Caco-2 (cell line): Measurements from ENCODE around the gene CHPF2. TPM values are rescaled to one million over a fixed set of nuclear protein-coding genes. Genes with fewer than 3 reads are reported as not detected.

Experiments used
- BruUV-seq: library from RNA; stranded (reverse); fragments of 400-500 nt; replicated peaks from 2 replicates; lab custom pipeline; 2021; lab: Mats Ljungman, UMichigan
- CTCF ChIA-PET: fragments of 300-600 bp; sonication (Branson Sonifier 250); formaldehyde crosslinking; loops from one replicate; lab custom pipeline; 2022; ENCODE audit warnings: antibody characterized with exemption; lab: Charles Lee
- POLR2A ChIA-PET: fragments of 300-600 bp; sonication (Branson Sonifier 250); formaldehyde crosslinking; loops from one replicate; lab custom pipeline; 2022; ENCODE audit warnings: antibody characterized with exemption; lab: Charles Lee
- DNase-seq, 2 experiments: peaks; one replicate each; pipeline versions ENCODE4 v3.0.0 to v3.0.0-alpha.2; 2020 to 2022
- H3K27me3 ChIP-seq: replicated peaks from 2 replicates; pipeline ENCODE4 v1.6.0; 2011; ENCODE audit warnings: low read length; ENCODE audit not compliant: control insufficient read depth, insufficient read depth
- H3K36me3 ChIP-seq: 2 replicates; pipeline ENCODE4 v1.5.1; 2011; ENCODE audit warnings: low read length; ENCODE audit not compliant: control insufficient read depth, insufficient read depth
- H3K4me1 ChIP-seq: fragments of 250-450 bp; sonication (Bioruptor Pico); 2 replicates; pipeline ENCODE4 v1.5.1; 2020; ENCODE audit warnings: mild to moderate bottlenecking
- H3K4me3 ChIP-seq: 2 replicates; pipeline ENCODE4 v1.5.1; 2011; ENCODE audit warnings: low read depth, mild to moderate bottlenecking, control low read depth, low read length
- H3K9me3 ChIP-seq: fragments of 250-450 bp; sonication (Bioruptor Pico); 2 replicates; pipeline ENCODE4 v1.5.1; 2020; ENCODE audit warnings: mild to moderate bottlenecking, moderate library complexity
- H3K27ac Mint-ChIP-seq: one replicate; pipeline ENCODE4 v1.8.0; 2022; ENCODE audit warnings: mixed read lengths; ENCODE audit not compliant: unreplicated experiment
- H3K27me3 Mint-ChIP-seq: one replicate; pipeline ENCODE4 v1.8.0; 2022; ENCODE audit warnings: mixed read lengths; ENCODE audit not compliant: insufficient read depth, unreplicated experiment
- H3K36me3 Mint-ChIP-seq: one replicate; pipeline ENCODE4 v1.8.0; 2022; ENCODE audit warnings: mild to moderate bottlenecking, mixed read lengths; ENCODE audit not compliant: insufficient read depth, unreplicated experiment
- H3K4me1 Mint-ChIP-seq: one replicate; pipeline ENCODE4 v1.8.0; 2022; ENCODE audit warnings: low read depth, mixed read lengths; ENCODE audit not compliant: unreplicated experiment
- H3K4me3 Mint-ChIP-seq: one replicate; pipeline ENCODE4 v1.8.0; 2022; ENCODE audit warnings: mild to moderate bottlenecking, moderate library complexity, mixed read lengths; ENCODE audit not compliant: unreplicated experiment
- H3K9me3 Mint-ChIP-seq: one replicate; pipeline ENCODE4 v1.8.0; 2022; ENCODE audit warnings: mixed read lengths; ENCODE audit not compliant: unreplicated experiment
- intact Hi-C: fragments of 100-400 bp; cut with micrococcal nuclease; formaldehyde crosslinking; loops from one replicate; pipeline ENCODE4 v1.10.0; 2022; ENCODE audit not compliant: unreplicated experiment
- total RNA-seq: library from RNA; stranded (reverse); gene quantifications from 2 replicates; pipeline ENCODE4 v1.2.3, GENCODE V29; 2022
- TF ChIP-seq, protein P1 (sequence below), 2 experiments: fragments of 200-600 bp in 1 of 2; IDR thresholded peaks; 1 replicate in 1 of 2; 2 replicates in 1 of 2; pipeline versions ENCODE4 v1.5.1 to v1.8.0; 2011 to 2022; ENCODE audit warnings: antibody characterized with exemption in 1 of 2, control low read depth in 1 of 2, inconsistent platforms in 1 of 2, low read depth in 1 of 2, low read length in 1 of 2, mild to moderate bottlenecking in 1 of 2, moderate library complexity in 1 of 2; ENCODE audit not compliant: insufficient read depth in 1 of 2, severe bottlenecking in 1 of 2, unreplicated experiment in 1 of 2

CHPF2 gene
- total RNA-seq, 1 experiment from 2014 or later: 34.0 TPM

DNA sequence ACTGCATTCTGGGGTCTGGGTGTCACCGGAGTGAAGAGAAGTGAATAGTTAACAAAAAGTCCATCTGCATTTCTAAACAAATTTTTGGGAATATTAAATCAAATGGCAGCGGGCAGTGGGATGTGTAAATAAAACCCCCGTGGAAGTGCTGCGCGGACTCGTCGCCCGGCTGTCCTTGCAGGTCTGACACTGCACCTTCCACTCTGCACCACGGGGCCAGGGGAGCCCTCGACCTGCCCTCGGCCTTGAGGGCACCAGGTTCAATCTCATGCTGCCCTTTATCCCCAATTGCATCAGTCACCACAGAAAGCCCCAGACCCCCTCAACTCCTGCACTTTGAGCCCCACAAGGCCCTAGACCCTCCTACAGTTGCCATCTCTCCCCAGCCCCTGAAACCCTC is 22.6 kb downstream of the CHPF2 start:
- Histone ChIP-seq H3K36me3 (no peaks in the 10 kb centered on the region), H3K27me3 (peaks cover 2% of the 10 kb centered on the region), H3K4me1 (peaks cover 24% of the 10 kb centered on the region), H3K9me3 (no peaks in the 10 kb centered on the region), H3K4me3 (no peak overlapping the region)
- POLR2A ChIA-PET: no interaction called here
- no peak for DNase-seq
- Mint-ChIP-seq H3K9me3 (no peaks in the 10 kb centered on the region), H3K4me1 (peaks cover 19% of the 10 kb centered on the region), H3K4me3 (no peak overlapping the region), H3K27ac (no peak overlapping the region), H3K27me3 (peaks cover 32% of the 10 kb centered on the region), H3K36me3 (no peaks in the 10 kb centered on the region)
- TF ChIP-seq, protein P1, sequence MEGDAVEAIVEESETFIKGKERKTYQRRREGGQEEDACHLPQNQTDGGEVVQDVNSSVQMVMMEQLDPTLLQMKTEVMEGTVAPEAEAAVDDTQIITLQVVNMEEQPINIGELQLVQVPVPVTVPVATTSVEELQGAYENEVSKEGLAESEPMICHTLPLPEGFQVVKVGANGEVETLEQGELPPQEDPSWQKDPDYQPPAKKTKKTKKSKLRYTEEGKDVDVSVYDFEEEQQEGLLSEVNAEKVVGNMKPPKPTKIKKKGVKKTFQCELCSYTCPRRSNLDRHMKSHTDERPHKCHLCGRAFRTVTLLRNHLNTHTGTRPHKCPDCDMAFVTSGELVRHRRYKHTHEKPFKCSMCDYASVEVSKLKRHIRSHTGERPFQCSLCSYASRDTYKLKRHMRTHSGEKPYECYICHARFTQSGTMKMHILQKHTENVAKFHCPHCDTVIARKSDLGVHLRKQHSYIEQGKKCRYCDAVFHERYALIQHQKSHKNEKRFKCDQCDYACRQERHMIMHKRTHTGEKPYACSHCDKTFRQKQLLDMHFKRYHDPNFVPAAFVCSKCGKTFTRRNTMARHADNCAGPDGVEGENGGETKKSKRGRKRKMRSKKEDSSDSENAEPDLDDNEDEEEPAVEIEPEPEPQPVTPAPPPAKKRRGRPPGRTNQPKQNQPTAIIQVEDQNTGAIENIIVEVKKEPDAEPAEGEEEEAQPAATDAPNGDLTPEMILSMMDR (IDR thresholded peaks at IDR 0.05; ENCODE audit: insufficient read depth in 1 of 2, low read depth in 1 of 2, low read length in 1 of 2, severe bottlenecking in 1 of 2, unreplicated experiment in 1 of 2): no peak
- BruUV-seq: no TSS peak
- CTCF ChIA-PET: no interaction called here
- intact Hi-C loops: no loop called here

- Histone ChIP-seq H3K4me1 (peaks cover 19% of the 10 kb centered on the region), H3K27me3 (peaks cover 2% of the 10 kb centered on the region), H3K4me3 (no peak overlapping the region), H3K36me3 (no peaks in the 10 kb centered on the region), H3K9me3 (no peaks in the 10 kb centered on the region)
- BruUV-seq: no TSS peak
- TF ChIP-seq, protein P1 (IDR thresholded peaks at IDR 0.05; ENCODE audit: insufficient read depth in 1 of 2, low read depth in 1 of 2, low read length in 1 of 2, severe bottlenecking in 1 of 2, unreplicated experiment in 1 of 2): no peak
- CTCF ChIA-PET: no interaction called here
- Mint-ChIP-seq H3K27me3 (peaks cover 32% of the 10 kb centered on the region), H3K36me3 (no peaks in the 10 kb centered on the region), H3K4me3 (no peak overlapping the region), H3K4me1 (peaks cover 15% of the 10 kb centered on the region), H3K9me3 (no peaks in the 10 kb centered on the region), H3K27ac (no peak overlapping the region)
- no peak for DNase-seq
- POLR2A ChIA-PET: no interaction called here
- intact Hi-C loops: no loop called here
Measured at GRCh38 chr7:151255390-151255789, 23.1 kb downstream of the CHPF2 start.

- H3K27me3 Mint-ChIP-seq: peaks cover 32% of the 10 kb centered on the region
- no peaks in the 10 kb centered on the region for H3K36me3 Mint-ChIP-seq
- H3K4me3 Mint-ChIP-seq: no peak overlapping the region
- ChIA-PET CTCF (no interaction called here), POLR2A (no interaction called here)
- H3K27ac Mint-ChIP-seq: no peak overlapping the region
- intact Hi-C loops: no loop called here
- H3K4me3 ChIP-seq: no peak overlapping the region
- BruUV-seq: no TSS peak
- peaks cover 8% of the 10 kb centered on the region; the same call in 1 of the 2 replicates for H3K4me1 ChIP-seq
- peaks cover 2% of the 10 kb centered on the region for H3K27me3 ChIP-seq
- no peaks in the 10 kb centered on the region for H3K9me3 Mint-ChIP-seq
- TF ChIP-seq, protein P1 (IDR thresholded peaks at IDR 0.05; ENCODE audit: insufficient read depth in 1 of 2, low read depth in 1 of 2, low read length in 1 of 2, severe bottlenecking in 1 of 2, unreplicated experiment in 1 of 2): no peak
- H3K4me1 Mint-ChIP-seq: peaks cover 7% of the 10 kb centered on the region
- no peaks in the 10 kb centered on the region for H3K36me3 ChIP-seq
- H3K9me3 ChIP-seq: no peaks in the 10 kb centered on the region
- no peak for DNase-seq
Measured at GRCh38 chr7:151256410-151257045, 24.2 kb downstream of the CHPF2 start.
